Gastrocnemius medialis (tissue), 4 donors: ENCODE results near the gene LSM5. TPM values are rescaled to one million over a fixed set of nuclear protein-coding genes. Genes with fewer than 3 reads are reported as not detected.

Source experiments
- ATAC-seq, 2 donors: fragments of 150-250 bp; one replicate each; pipeline ENCODE4 v1.9.1; 2016
- DNase-seq, 2 donors: peaks; one replicate each; pipeline ENCODE4 v3.0.0-alpha.2; 2019
- H3K27ac ChIP-seq, 4 donors: fragments of 200-600 bp; sonication (generic); 1 replicate in 1 of 4; 2 replicates in 3 of 4; pipeline ENCODE4 v1.5.1; 2016 to 2018; ENCODE audit warnings: mild to moderate bottlenecking in 2 of 4, moderate library complexity in 1 of 4
- H3K27me3 ChIP-seq, 3 donors: fragments of 200-600 bp; sonication (generic) in 2 of 3; 1 replicate in 1 of 3; 2 replicates in 2 of 3; pipeline versions ENCODE4 v1.5.1 to v1.6.0; 2016 to 2019; ENCODE audit warnings: mild to moderate bottlenecking in 1 of 3, moderate library complexity in 1 of 3
- H3K36me3 ChIP-seq, 2 donors: fragments of 200-600 bp; sonication (generic) in 1 of 2; one replicate each; pipeline ENCODE4 v1.5.1; 2017 to 2018
- H3K4me1 ChIP-seq, 2 donors: fragments of 200-600 bp; sonication (generic) in 1 of 2; one replicate each; pipeline ENCODE4 v1.5.1; 2016 to 2017; ENCODE audit warnings: mild to moderate bottlenecking in 2 of 2
- H3K4me3 ChIP-seq, 4 donors: fragments of 200-600 bp; sonication (generic) in 3 of 4; 1 replicate in 1 of 4; 2 replicates in 3 of 4; pipeline ENCODE4 v1.5.1; 2016 to 2019; ENCODE audit warnings: mild to moderate bottlenecking in 2 of 4
- H3K9me3 ChIP-seq, 3 donors: fragments of 200-600 bp; sonication (generic) in 2 of 3; 1 replicate in 1 of 3; 2 replicates in 2 of 3; pipeline ENCODE4 v1.5.1; 2016 to 2019
- CTCF ChIP-seq, 5 experiments: fragments of 450-650 bp in 3 of 5; fragments of 200-600 bp in 2 of 5; sonication (generic) in 2 of 5; IDR thresholded peaks in 4 of 5; conservative IDR thresholded peaks in 1 of 5; 1 replicate in 4 of 5; 2 replicates in 1 of 5; pipeline ENCODE4 v1.5.1; 2016 to 2019; ENCODE audit warnings: antibody characterized with exemption in 5 of 5, mild to moderate bottlenecking in 3 of 5, moderate library complexity in 3 of 5
- POLR2A ChIP-seq, 2 donors: fragments of 450-650 bp; IDR thresholded peaks; one replicate each; pipeline ENCODE4 v1.6.1; 2017; ENCODE audit warnings: antibody characterized with exemption in 2 of 2, mild to moderate bottlenecking in 2 of 2, moderate library complexity in 2 of 2
- in situ Hi-C, 4 donors: fragments of 200-750 bp; cut with MboI; loops; one replicate each; pipeline versions ENCODE4 v1.15.0 to v1.8.0; 2017; ENCODE audit warnings: low sequenced_read_pairs in 4 of 4
- intact Hi-C: fragments of 100-400 bp; cut with DNase I; formaldehyde crosslinking; loops from one replicate; pipeline ENCODE4 v1.15.1; 2023; ENCODE audit warnings: low total_unique reads
- total RNA-seq, 4 donors: library from RNA; depleted of rRNA; stranded (reverse); fragments of >200 nt; gene quantifications; one replicate each; pipeline versions ENCODE4 v1.1.0 to v1.2.3, GENCODE V29; 2016

LSM5 gene
- total RNA-seq: 10 to 100 TPM; 11.7 to 28.7 (median 14.8) TPM

- H3K27ac ChIP-seq: peak within 1 kb of the TSS; percentile 86 to 92 (median 88)
- H3K4me1 ChIP-seq: peaks cover 13 to 18% of the 10 kb centered on the region in 2 donors
- ATAC-seq (peak; percentile 93), DNase-seq (peak; percentile 86 to 90)
- H3K9me3 ChIP-seq: no peaks in the 10 kb centered on the region
- in situ Hi-C loops (loop anchor here in 3 of 4 donors (25.0 kb wide), 4 partner anchors 572 to 753 kb away; partner anchors contain the start of genes BBS9 (in 1 of the 3) and NT5C3A (in 1 of the 3)), intact Hi-C loops (loop anchor here (2.0 to 10.0 kb wide), 7 partner anchors 42 to 635 kb away; partner anchors contain the start of genes BBS9 and KBTBD2)
- peak in 1 of 2 donors; percentile 40 for TF ChIP-seq POLR2A (IDR thresholded peaks at IDR 0.05)
- no peak for TF ChIP-seq CTCF (IDR thresholded peaks at IDR 0.05 in 4 of 5, conservative IDR thresholded peaks at IDR 0.05 in 1 of 5)
- no peaks in the 10 kb centered on the region for H3K27me3 ChIP-seq
- H3K4me3 ChIP-seq: peak within 1 kb of the TSS; percentile 71 to 84 (median 82)
- H3K36me3 ChIP-seq: peaks cover 0 to 20% of the 10 kb centered on the region in 2 donors
Observed at GRCh38 chr7:32490127-32490796, at the start of gene LSM5. TSS of gene LSM5 (minus strand) at chr7:32490380. CDS start at chr7:32490365, 15 bp downstream.

- in situ Hi-C loops (no loop called here), intact Hi-C loops (no loop called here)
- DNase-seq (no peak), ATAC-seq (no peak)
- H3K4me3 ChIP-seq: no peak overlapping the region
- H3K9me3 ChIP-seq: no peaks in the 10 kb centered on the region
- H3K4me1 ChIP-seq: peaks cover 0 to 7% of the 10 kb centered on the region in 2 donors
- H3K27me3 ChIP-seq: no peaks in the 10 kb centered on the region
- H3K27ac ChIP-seq: no peak overlapping the region
- TF ChIP-seq CTCF (IDR thresholded peaks at IDR 0.05 in 4 of 5, conservative IDR thresholded peaks at IDR 0.05 in 1 of 5) (no peak), POLR2A (IDR thresholded peaks at IDR 0.05) (no peak)
- H3K36me3 ChIP-seq: peaks cover 0 to 8% of the 10 kb centered on the region in 2 donors
Observed at GRCh38 chr7:32539366-32539765, 49.2 kb upstream of the LSM5 start.

GRCh38 chr7:32537760-32538159 lies 47.6 kb upstream of the LSM5 start:
- Histone ChIP-seq H3K9me3 (no peaks in the 10 kb centered on the region), H3K27ac (no peak overlapping the region), H3K4me3 (no peak overlapping the region), H3K27me3 (no peaks in the 10 kb centered on the region), H3K36me3 (no peaks in the 10 kb centered on the region), H3K4me1 (peaks cover 0 to 13% of the 10 kb centered on the region in 2 donors)
- in situ Hi-C loops (no loop called here), intact Hi-C loops (no loop called here)
- ATAC-seq (no peak), DNase-seq (no peak)
- TF ChIP-seq POLR2A (IDR thresholded peaks at IDR 0.05) (no peak), CTCF (IDR thresholded peaks at IDR 0.05 in 4 of 5, conservative IDR thresholded peaks at IDR 0.05 in 1 of 5) (no peak)

GRCh38 chr7:32536585-32536984 lies 46.4 kb upstream of the LSM5 start:
- Histone ChIP-seq H3K9me3 (no peaks in the 10 kb centered on the region), H3K36me3 (no peaks in the 10 kb centered on the region), H3K27me3 (no peaks in the 10 kb centered on the region), H3K4me1 (peaks cover 7 to 20% of the 10 kb centered on the region in 2 donors), H3K4me3 (no peak overlapping the region), H3K27ac (no peak overlapping the region)
- in situ Hi-C loops (no loop called here), intact Hi-C loops (no loop called here)
- no peak for DNase-seq
- ATAC-seq: no peak
- TF ChIP-seq POLR2A (IDR thresholded peaks at IDR 0.05) (no peak), CTCF (IDR thresholded peaks at IDR 0.05 in 4 of 5, conservative IDR thresholded peaks at IDR 0.05 in 1 of 5) (no peak)
